NB4 (cell line): ENCODE measurements around the gene CEP170.
A peak's percentile ranks its signal among the peaks of the same experiment; 100 is the strongest.

Source experiments
- DNase-seq: peaks from one replicate; pipeline ENCODE4 v3.0.0; 2010; ENCODE audit warnings: low read depth
- H3K4me3 ChIP-seq: one replicate; pipeline ENCODE4 v1.5.1; 2011; ENCODE audit warnings: mild to moderate bottlenecking, low read depth, low read length, moderate library complexity
- CTCF ChIP-seq: IDR thresholded peaks from one replicate; pipeline ENCODE4 v1.5.1; 2012; ENCODE audit warnings: low read depth, low read length
- MAX ChIP-seq: IDR thresholded peaks from 2 replicates; pipeline ENCODE4 v1.6.1; 2011; ENCODE audit warnings: low read depth, low read length
- MYC ChIP-seq: IDR thresholded peaks from 2 replicates; pipeline ENCODE4 v1.6.1; 2011; ENCODE audit warnings: low read depth, low read length
- POLR2A ChIP-seq: IDR thresholded peaks from 2 replicates; pipeline ENCODE4 v1.6.1; 2011; ENCODE audit warnings: mild to moderate bottlenecking; ENCODE audit not compliant: insufficient read length; ENCODE audit errors: extremely low read depth

The CEP170 gene

GRCh38 chr1:243266231-243266630 lies 11.2 kb upstream of the CEP170 start:
- no peak overlapping the region for H3K4me3 ChIP-seq
- TF ChIP-seq POLR2A, result no peak
- no peak for TF ChIP-seq MYC
- TF ChIP-seq CTCF, result no peak
- TF ChIP-seq MAX, result no peak
- no peak for DNase-seq

GRCh38 chr1:243264717-243265116 lies 9.6 kb upstream of the CEP170 start:
- no peak; the same call in 1 of the 2 replicates for TF ChIP-seq MYC
- TF ChIP-seq CTCF, result no peak
- TF ChIP-seq MAX, result no peak
- TF ChIP-seq POLR2A, result no peak
- no peak overlapping the region for H3K4me3 ChIP-seq
- DNase-seq, result peak; percentile 87

GRCh38 chr1:243261390-243261789 lies 6.3 kb upstream of the CEP170 start:
- DNase-seq, result no peak
- TF ChIP-seq MYC (no peak), MAX (no peak), POLR2A (no peak), CTCF (no peak)
- no peak overlapping the region for H3K4me3 ChIP-seq

GRCh38 chr1:243260221-243260880 lies 5.3 kb upstream of the CEP170 start:
- no peak overlapping the region for H3K4me3 ChIP-seq
- TF ChIP-seq MYC, result no peak
- no peak for TF ChIP-seq MAX
- no peak for TF ChIP-seq POLR2A
- TF ChIP-seq CTCF, result no peak
- DNase-seq, result no peak

- TF ChIP-seq POLR2A, result no peak
- no peak for TF ChIP-seq MAX
- TF ChIP-seq CTCF, result no peak
- TF ChIP-seq MYC, result no peak
- H3K4me3 ChIP-seq, result no peak overlapping the region
- no peak for DNase-seq
These were observed 3.6 kb upstream of the CEP170 start for GRCh38 chr1:243258731-243259130.

GRCh38 chr1:243257189-243257588 lies 2.1 kb upstream of the CEP170 start:
- H3K4me3 ChIP-seq, result peak overlapping the region; percentile 78
- DNase-seq, result no peak
- no peak for TF ChIP-seq CTCF
- TF ChIP-seq POLR2A, result no peak
- TF ChIP-seq MAX, result no peak
- no peak for TF ChIP-seq MYC
